Kidney (tissue), 14 donors: ENCODE measurements around the gene NOTCH1. TPM values are rescaled to one million over a fixed set of nuclear protein-coding genes. Genes with fewer than 3 reads are reported as not detected.

Experiments
- DNase-seq, 5 donors: peaks; one replicate each; pipeline ENCODE4 v3.0.0-alpha.2; 2013 to 2020
- FAIRE-seq: peaks from 2 replicates; lab custom pipeline; 2012; peaks lifted over from hg19 to GRCh38; lab: Jason Lieb, UNC
- H3K27ac ChIP-seq, 2 donors: one replicate each; pipeline ENCODE4 v1.7.0; 2013; ENCODE audit warnings: low read depth in 2 of 2, low read length in 2 of 2, inconsistent platforms in 1 of 2
- H3K27me3 ChIP-seq: one replicate; pipeline ENCODE4 v1.7.1; 2013; ENCODE audit warnings: low read length, inconsistent platforms; ENCODE audit not compliant: control insufficient read depth, insufficient read depth
- H3K36me3 ChIP-seq, 3 donors: one replicate each; pipeline versions ENCODE4 v1.7.0 to v1.7.1; 2013; ENCODE audit warnings: low read length in 3 of 3, control low read depth in 1 of 3, inconsistent platforms in 1 of 3; ENCODE audit not compliant: insufficient read depth in 3 of 3, control insufficient read depth in 2 of 3
- H3K4me1 ChIP-seq, 3 donors: one replicate each; pipeline versions ENCODE4 v1.7.0 to v1.7.1; 2013; ENCODE audit warnings: low read length in 3 of 3, inconsistent platforms in 1 of 3, low read depth in 1 of 3; ENCODE audit not compliant: control insufficient read depth in 2 of 3, insufficient read depth in 2 of 3
- H3K4me3 ChIP-seq, 3 donors: one replicate each; pipeline versions ENCODE4 v1.7.0 to v1.8.1; 2013; ENCODE audit warnings: low read length in 3 of 3, control low read depth in 1 of 3, inconsistent platforms in 1 of 3
- H3K9ac ChIP-seq, 3 donors: one replicate each; pipeline versions ENCODE4 v1.7.0 to v1.7.1; 2013; ENCODE audit warnings: low read length in 3 of 3, control low read depth in 1 of 3, inconsistent platforms in 1 of 3
- H3K9me3 ChIP-seq, 3 donors: one replicate each; pipeline versions ENCODE4 v1.7.0 to v1.7.1; 2013; ENCODE audit warnings: low read length in 3 of 3, control low read depth in 1 of 3, inconsistent platforms in 1 of 3; ENCODE audit not compliant: control insufficient read depth in 2 of 3, insufficient read depth in 1 of 3
- intact Hi-C: fragments of 100-400 bp; cut with DNase I; formaldehyde crosslinking; loops from one replicate; pipeline ENCODE4 v1.11.1; 2022
- polyA plus RNA-seq: library from polyadenylated mRNA; stranded (reverse); fragments of 350-450 nt; fragmentation: Illumina TruSeq; extraction: RNeasy Lipid Tissue Mini Kit (QIAGEN cat#74804); gene quantifications from one replicate; pipeline ENCODE4 v1.2.3, GENCODE V29; 2014; ENCODE audit warnings: low read depth, low replicate concordance; ENCODE audit not compliant: insufficient read depth
- total RNA-seq: library from RNA; stranded (reverse); fragmentation: NEBNext Ultra II Directional; extraction: Animal tissue kit (Norgen Biotek cat#: 25700); gene quantifications from one replicate; pipeline ENCODE4 v1.2.1, GENCODE V29; 2021
- TF ChIP-seq, protein P1 (sequence below): IDR thresholded peaks from 3 replicates; pipeline ENCODE4 v1.5.1; 2012; ENCODE audit warnings: mild to moderate bottlenecking, moderate library complexity, borderline replicate concordance; ENCODE audit not compliant: insufficient read depth; ENCODE audit errors: extremely low read depth
- donor health status: control.
- donor health status: control.
- donor health status: control.
- donor health status: control.
- donor health status: control.
- donor health status: DM: yes; HTN: yes; CAD: no.
- donor health status: Normal renal cell carcinoma (clear cell type).

Gene NOTCH1
- total and polyA plus RNA-seq, 2 donors from 2014 or later: 6.5 to 77.2 TPM

GRCh38 chr9:136563646-136564325 lies 17.9 kb upstream of the NOTCH1 start:
- FAIRE-seq (no peak), DNase-seq (peak in 1 of 5 donors; percentile 74)
- H3K27ac ChIP-seq: peak overlapping the region; percentile 74 to 92
- no peaks in the 10 kb centered on the region for H3K36me3 ChIP-seq
- no peaks in the 10 kb centered on the region for H3K27me3 ChIP-seq
- no peak overlapping the region for H3K4me3 ChIP-seq
- intact Hi-C loops: no loop called here
- H3K4me1 ChIP-seq: peaks cover 0 to 44% (median 3%) of the 10 kb centered on the region in 3 donors
- H3K9ac ChIP-seq: no peak overlapping the region
- no peaks in the 10 kb centered on the region for H3K9me3 ChIP-seq
- TF ChIP-seq, protein P1, sequence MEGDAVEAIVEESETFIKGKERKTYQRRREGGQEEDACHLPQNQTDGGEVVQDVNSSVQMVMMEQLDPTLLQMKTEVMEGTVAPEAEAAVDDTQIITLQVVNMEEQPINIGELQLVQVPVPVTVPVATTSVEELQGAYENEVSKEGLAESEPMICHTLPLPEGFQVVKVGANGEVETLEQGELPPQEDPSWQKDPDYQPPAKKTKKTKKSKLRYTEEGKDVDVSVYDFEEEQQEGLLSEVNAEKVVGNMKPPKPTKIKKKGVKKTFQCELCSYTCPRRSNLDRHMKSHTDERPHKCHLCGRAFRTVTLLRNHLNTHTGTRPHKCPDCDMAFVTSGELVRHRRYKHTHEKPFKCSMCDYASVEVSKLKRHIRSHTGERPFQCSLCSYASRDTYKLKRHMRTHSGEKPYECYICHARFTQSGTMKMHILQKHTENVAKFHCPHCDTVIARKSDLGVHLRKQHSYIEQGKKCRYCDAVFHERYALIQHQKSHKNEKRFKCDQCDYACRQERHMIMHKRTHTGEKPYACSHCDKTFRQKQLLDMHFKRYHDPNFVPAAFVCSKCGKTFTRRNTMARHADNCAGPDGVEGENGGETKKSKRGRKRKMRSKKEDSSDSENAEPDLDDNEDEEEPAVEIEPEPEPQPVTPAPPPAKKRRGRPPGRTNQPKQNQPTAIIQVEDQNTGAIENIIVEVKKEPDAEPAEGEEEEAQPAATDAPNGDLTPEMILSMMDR: no peak

- Histone ChIP-seq H3K36me3 (no peaks in the 10 kb centered on the region), H3K9ac (no peak overlapping the region), H3K27ac (no peak overlapping the region), H3K4me1 (peaks cover 0 to 45% (median 3%) of the 10 kb centered on the region in 3 donors), H3K27me3 (no peaks in the 10 kb centered on the region), H3K9me3 (no peaks in the 10 kb centered on the region), H3K4me3 (no peak overlapping the region)
- TF ChIP-seq, protein P1: no peak
- FAIRE-seq (no peak), DNase-seq (peak in 3 of 5 donors; percentile 41 to 77 (median 52))
- intact Hi-C loops: no loop called here
Measured at GRCh38 chr9:136562746-136563495, 17.1 kb upstream of the NOTCH1 start.

GRCh38 chr9:136561779-136562178 lies 15.9 kb upstream of the NOTCH1 start:
- TF ChIP-seq, protein P1: no peak
- Histone ChIP-seq H3K4me1 (peaks cover 0 to 41% (median 2%) of the 10 kb centered on the region in 3 donors), H3K36me3 (no peaks in the 10 kb centered on the region), H3K27me3 (no peaks in the 10 kb centered on the region), H3K9me3 (no peaks in the 10 kb centered on the region), H3K4me3 (no peak overlapping the region), H3K9ac (no peak overlapping the region), H3K27ac (no peak overlapping the region)
- DNase-seq (peak in 1 of 5 donors; percentile 60), FAIRE-seq (no peak)
- intact Hi-C loops: no loop called here
